Left renal cortex interstitium (tissue), 4 donors: ENCODE results near the gene ZNF316. TPM values are rescaled to one million over a fixed set of nuclear protein-coding genes. Genes with fewer than 3 reads are reported as not detected.
"Not testable (repeated sequence)": the region's sequence is repeated elsewhere in the genome, so short reads cannot be mapped to it uniquely, and the experiment has no call there.

ENCODE experiments used
- DNase-seq, 4 donors: peaks; one replicate each; pipeline ENCODE4 v3.0.0-alpha.2; 2013; ENCODE audit warnings: low read depth in 4 of 4, low spot score in 2 of 4, missing footprints in 1 of 4
- polyA plus RNA-seq, 4 donors: library from polyadenylated mRNA; unstranded; fragments of 120-200 nt; gene quantifications; one replicate each; pipeline ENCODE4 v1.2.1, GENCODE V29; 2013; ENCODE audit not compliant: insufficient read length in 4 of 4

The ZNF316 gene
- polyA plus RNA-seq, 4 donors = 35.5 to 60.3 (median 46.4) TPM

GRCh38 chr7:6621195-6622133, 15.7 kb upstream of the ZNF316 start:
- DNase-seq = no peak

GRCh38 chr7:6622134-6622710, 14.9 kb upstream of the ZNF316 start:
- DNase-seq = no peak

- no peak for DNase-seq
These were observed 13.4 kb upstream of the ZNF316 start for GRCh38 chr7:6623589-6624245.

GRCh38 chr7:6624246-6624611, 12.9 kb upstream of the ZNF316 start:
- no peak for DNase-seq

- no peak for DNase-seq
These were observed 9.1 kb upstream of the ZNF316 start for GRCh38 chr7:6628045-6628444.

- DNase-seq = no peak
These were observed 6.9 kb upstream of the ZNF316 start for GRCh38 chr7:6630007-6630849.

GRCh38 chr7:6631605-6632004, 5.5 kb upstream of the ZNF316 start:
- DNase-seq = no peak

GRCh38 chr7:6634021-6634420, 3.1 kb upstream of the ZNF316 start:
- no peak for DNase-seq

GRCh38 chr7:6634971-6635370, 2.1 kb upstream of the ZNF316 start:
- not testable (repeated sequence) for DNase-seq

GRCh38 chr7:6637544-6638229, 569 bp downstream of the ZNF316 start:
- DNase-seq = no peak

GRCh38 chr7:6639032-6639431, 1.9 kb downstream of the ZNF316 start:
- no peak for DNase-seq

- DNase-seq = no peak
These were observed 2.5 kb downstream of the ZNF316 start for GRCh38 chr7:6639627-6640026.

- no peak for DNase-seq
These were observed 3.2 kb downstream of the ZNF316 start for GRCh38 chr7:6640246-6640721.

GRCh38 chr7:6641305-6642035, 4.4 kb downstream of the ZNF316 start:
- DNase-seq = no peak

GRCh38 chr7:6642239-6642839, 5.2 kb downstream of the ZNF316 start:
- no peak for DNase-seq

- DNase-seq = no peak
These were observed 5.9 kb downstream of the ZNF316 start for GRCh38 chr7:6642861-6643640.

GRCh38 chr7:6643915-6644625, 7.0 kb downstream of the ZNF316 start:
- no peak for DNase-seq
